ENCODE measurements around the gene KLRF2.

- TF ChIP-seq CTCF (conservative IDR thresholded peaks at IDR 0.05; ENCODE audit: low read length) (no peak), EZH2phosphoT487 (IDR thresholded peaks at IDR 0.05; ENCODE audit: borderline replicate concordance) (no peak)
Measured at GRCh38 chr12:9848899-9849298, 32.4 kb upstream of the KLRF2 start.
